ENCODE results near the gene ZC3H18. TPM values are rescaled to one million over a fixed set of nuclear protein-coding genes. Genes with fewer than 3 reads are reported as not detected.

The ZC3H18 gene
- total and polyA plus RNA-seq, 10 of the 15 experiments (the other 5 are each of a cell fraction or from before 2014, with no cell fraction given): 1.0 to 58.3 (median 22.4) TPM

DNA sequence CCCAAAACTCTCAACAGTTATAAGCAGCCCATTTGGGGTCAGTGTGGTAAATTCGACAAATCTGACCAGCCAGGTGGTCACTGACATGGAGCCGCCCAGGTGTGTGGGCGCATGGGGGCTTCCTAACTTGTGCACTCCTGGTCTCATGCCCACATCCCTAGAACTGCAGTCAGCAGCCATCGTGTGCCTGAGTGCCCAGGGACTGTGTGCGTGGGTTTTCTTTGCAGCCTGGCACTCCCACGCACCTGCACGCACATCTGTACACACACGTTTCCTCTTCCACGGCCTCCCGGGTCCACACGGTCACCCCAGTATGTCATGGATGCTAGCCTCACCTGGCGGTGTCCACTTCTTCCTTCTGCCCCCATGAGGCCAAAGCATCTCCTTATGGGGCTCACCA is 38.9 kb upstream of the ZC3H18 start (continued):
- TF ChIP-seq, protein P1, sequence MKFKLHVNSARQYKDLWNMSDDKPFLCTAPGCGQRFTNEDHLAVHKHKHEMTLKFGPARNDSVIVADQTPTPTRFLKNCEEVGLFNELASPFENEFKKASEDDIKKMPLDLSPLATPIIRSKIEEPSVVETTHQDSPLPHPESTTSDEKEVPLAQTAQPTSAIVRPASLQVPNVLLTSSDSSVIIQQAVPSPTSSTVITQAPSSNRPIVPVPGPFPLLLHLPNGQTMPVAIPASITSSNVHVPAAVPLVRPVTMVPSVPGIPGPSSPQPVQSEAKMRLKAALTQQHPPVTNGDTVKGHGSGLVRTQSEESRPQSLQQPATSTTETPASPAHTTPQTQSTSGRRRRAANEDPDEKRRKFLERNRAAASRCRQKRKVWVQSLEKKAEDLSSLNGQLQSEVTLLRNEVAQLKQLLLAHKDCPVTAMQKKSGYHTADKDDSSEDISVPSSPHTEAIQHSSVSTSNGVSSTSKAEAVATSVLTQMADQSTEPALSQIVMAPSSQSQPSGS (IDR thresholded peaks at IDR 0.05; ENCODE audit: low read length): no peak
- no peak for TF ChIP-seq SIX5 (IDR thresholded peaks at IDR 0.05; ENCODE audit: low read depth, low read length, severe bottlenecking)
- TF ChIP-seq, protein P2, sequence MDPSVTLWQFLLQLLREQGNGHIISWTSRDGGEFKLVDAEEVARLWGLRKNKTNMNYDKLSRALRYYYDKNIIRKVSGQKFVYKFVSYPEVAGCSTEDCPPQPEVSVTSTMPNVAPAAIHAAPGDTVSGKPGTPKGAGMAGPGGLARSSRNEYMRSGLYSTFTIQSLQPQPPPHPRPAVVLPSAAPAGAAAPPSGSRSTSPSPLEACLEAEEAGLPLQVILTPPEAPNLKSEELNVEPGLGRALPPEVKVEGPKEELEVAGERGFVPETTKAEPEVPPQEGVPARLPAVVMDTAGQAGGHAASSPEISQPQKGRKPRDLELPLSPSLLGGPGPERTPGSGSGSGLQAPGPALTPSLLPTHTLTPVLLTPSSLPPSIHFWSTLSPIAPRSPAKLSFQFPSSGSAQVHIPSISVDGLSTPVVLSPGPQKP (IDR thresholded peaks at IDR 0.05; ENCODE audit: low read depth, low read length): no peak

DNA sequence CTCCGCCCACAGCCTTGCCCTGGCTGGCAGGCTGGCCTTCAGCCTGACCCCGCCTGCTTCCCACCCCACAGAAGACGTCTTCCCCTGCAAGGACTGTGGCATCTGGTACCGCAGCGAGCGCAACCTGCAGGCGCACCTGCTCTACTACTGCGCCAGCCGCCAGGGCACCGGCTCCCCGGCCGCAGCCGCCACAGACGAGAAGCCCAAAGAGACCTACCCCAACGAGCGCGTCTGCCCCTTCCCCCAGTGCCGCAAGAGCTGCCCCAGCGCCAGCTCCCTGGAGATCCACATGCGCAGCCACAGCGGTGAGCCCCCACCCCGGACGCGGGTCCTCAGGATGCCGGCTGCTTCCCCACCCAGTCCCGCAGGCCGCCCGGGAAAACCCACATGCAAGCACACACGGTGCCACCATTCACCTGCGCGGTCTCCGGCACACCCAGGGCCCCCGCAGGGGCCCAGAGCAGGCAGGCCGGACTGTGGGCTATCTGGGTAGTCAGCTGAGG is 38.2 kb upstream of the ZC3H18 start:
- peaks cover 5% of the 10 kb centered on the region for H3K4me1 ChIP-seq (ENCODE audit: control insufficient read depth, insufficient read depth, low read length)
- no peaks in the 10 kb centered on the region for H4K20me1 ChIP-seq (ENCODE audit: control insufficient read depth, insufficient read depth)
- no peak overlapping the region for H3K4me2 ChIP-seq (ENCODE audit: control insufficient read depth, insufficient read depth)
- no peaks in the 10 kb centered on the region for H3K27me3 ChIP-seq (replicated peaks in 1 of 2; ENCODE audit: control insufficient read depth in 2 of 2, insufficient read depth in 2 of 2, low read length in 1 of 2)
- FAIRE-seq (no peak), DNase-seq (ENCODE audit: low read depth, low spot score) (no peak), ATAC-seq (no peak)
- RAD21 ChIA-PET (ENCODE audit: unreplicated experiment): interaction anchor here (0.7 kb wide), 1 partner anchor 95 kb away, joined by 3 read pairs; no protein-coding TSS in a partner anchor
- in situ Hi-C loops (cut with MboI): loop anchor here (5.0 kb wide), 1 partner anchor 75 kb away; no protein-coding TSS in a partner anchor
- no peak overlapping the region for H3K4me3 ChIP-seq
- H3K27ac ChIP-seq (ENCODE audit: control insufficient read depth, insufficient read depth): no peak overlapping the region
- H3K36me3 ChIP-seq (ENCODE audit: control insufficient read depth in 2 of 2, insufficient read depth in 2 of 2, low read length in 1 of 2): no peaks in the 10 kb centered on the region
- SMC1A ChIA-PET (ENCODE audit: uncharacterized antibody, unreplicated experiment): no interaction called here
- no peak overlapping the region for H3K9ac ChIP-seq (ENCODE audit: control insufficient read depth, insufficient read depth, low read length)
- intact Hi-C loops (cut with micrococcal nuclease; ENCODE audit: unreplicated experiment): no loop called here
- peaks cover 4% of the 10 kb centered on the region; the same call in 1 of the 2 replicates for H3K79me2 ChIP-seq (ENCODE audit: control insufficient read depth, insufficient read depth, low read length)
- CTCF ChIA-PET: no interaction called here
- BruUV-seq (replicated peaks): no TSS peak
- no peak overlapping the region for H2AFZ ChIP-seq (ENCODE audit: control insufficient read depth, low read depth, low read length)
- WGBS (ENCODE audit: insufficient coverage, insufficient replicate concordance, low lambda C conversion rate, missing lambda C conversion rate): 92% methylated on average over 34 of the region's 34 CpGs
- POLR2A ChIA-PET: no interaction called here
- no peaks in the 10 kb centered on the region for H3K9me3 ChIP-seq (replicated peaks; ENCODE audit: control insufficient read depth, insufficient read depth, low read length)
- TF ChIP-seq, protein P3, sequence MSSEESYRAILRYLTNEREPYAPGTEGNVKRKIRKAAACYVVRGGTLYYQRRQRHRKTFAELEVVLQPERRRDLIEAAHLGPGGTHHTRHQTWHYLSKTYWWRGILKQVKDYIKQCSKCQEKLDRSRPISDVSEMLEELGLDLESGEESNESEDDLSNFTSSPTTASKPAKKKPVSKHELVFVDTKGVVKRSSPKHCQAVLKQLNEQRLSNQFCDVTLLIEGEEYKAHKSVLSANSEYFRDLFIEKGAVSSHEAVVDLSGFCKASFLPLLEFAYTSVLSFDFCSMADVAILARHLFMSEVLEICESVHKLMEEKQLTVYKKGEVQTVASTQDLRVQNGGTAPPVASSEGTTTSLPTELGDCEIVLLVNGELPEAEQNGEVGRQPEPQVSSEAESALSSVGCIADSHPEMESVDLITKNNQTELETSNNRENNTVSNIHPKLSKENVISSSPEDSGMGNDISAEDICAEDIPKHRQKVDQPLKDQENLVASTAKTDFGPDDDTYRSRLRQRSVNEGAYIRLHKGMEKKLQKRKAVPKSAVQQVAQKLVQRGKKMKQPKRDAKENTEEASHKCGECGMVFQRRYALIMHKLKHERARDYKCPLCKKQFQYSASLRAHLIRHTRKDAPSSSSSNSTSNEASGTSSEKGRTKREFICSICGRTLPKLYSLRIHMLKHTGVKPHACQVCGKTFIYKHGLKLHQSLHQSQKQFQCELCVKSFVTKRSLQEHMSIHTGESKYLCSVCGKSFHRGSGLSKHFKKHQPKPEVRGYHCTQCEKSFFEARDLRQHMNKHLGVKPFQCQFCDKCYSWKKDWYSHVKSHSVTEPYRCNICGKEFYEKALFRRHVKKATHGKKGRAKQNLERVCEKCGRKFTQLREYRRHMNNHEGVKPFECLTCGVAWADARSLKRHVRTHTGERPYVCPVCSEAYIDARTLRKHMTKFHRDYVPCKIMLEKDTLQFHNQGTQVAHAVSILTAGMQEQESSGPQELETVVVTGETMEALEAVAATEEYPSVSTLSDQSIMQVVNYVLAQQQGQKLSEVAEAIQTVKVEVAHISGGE (CRISPR knock-in tag; IDR thresholded peaks at IDR 0.05): no peak
- TF ChIP-seq ATF7 (IDR thresholded peaks at IDR 0.05; ENCODE audit: low read depth): no peak
- no peak for TF ChIP-seq KLF5 (IDR thresholded peaks at IDR 0.05; ENCODE audit: partially characterized antibody)
- TF ChIP-seq, protein P4, sequence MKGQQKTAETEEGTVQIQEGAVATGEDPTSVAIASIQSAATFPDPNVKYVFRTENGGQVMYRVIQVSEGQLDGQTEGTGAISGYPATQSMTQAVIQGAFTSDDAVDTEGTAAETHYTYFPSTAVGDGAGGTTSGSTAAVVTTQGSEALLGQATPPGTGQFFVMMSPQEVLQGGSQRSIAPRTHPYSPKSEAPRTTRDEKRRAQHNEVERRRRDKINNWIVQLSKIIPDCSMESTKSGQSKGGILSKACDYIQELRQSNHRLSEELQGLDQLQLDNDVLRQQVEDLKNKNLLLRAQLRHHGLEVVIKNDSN (IDR thresholded peaks at IDR 0.05; ENCODE audit: borderline replicate concordance, extremely low read length, insufficient read depth, low read depth, low read length): no peak
- TF ChIP-seq, protein P5, sequence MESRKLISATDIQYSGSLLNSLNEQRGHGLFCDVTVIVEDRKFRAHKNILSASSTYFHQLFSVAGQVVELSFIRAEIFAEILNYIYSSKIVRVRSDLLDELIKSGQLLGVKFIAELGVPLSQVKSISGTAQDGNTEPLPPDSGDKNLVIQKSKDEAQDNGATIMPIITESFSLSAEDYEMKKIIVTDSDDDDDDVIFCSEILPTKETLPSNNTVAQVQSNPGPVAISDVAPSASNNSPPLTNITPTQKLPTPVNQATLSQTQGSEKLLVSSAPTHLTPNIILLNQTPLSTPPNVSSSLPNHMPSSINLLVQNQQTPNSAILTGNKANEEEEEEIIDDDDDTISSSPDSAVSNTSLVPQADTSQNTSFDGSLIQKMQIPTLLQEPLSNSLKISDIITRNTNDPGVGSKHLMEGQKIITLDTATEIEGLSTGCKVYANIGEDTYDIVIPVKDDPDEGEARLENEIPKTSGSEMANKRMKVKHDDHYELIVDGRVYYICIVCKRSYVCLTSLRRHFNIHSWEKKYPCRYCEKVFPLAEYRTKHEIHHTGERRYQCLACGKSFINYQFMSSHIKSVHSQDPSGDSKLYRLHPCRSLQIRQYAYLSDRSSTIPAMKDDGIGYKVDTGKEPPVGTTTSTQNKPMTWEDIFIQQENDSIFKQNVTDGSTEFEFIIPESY (IDR thresholded peaks at IDR 0.05): no peak
- no peak for TF ChIP-seq LARP7 (IDR thresholded peaks at IDR 0.05)
- no peak for TF ChIP-seq NFYA (IDR thresholded peaks at IDR 0.05; ENCODE audit: borderline replicate concordance, low read depth, low read length)
- no peak for TF ChIP-seq EZH2 (IDR thresholded peaks at IDR 0.05; ENCODE audit: borderline replicate concordance, control insufficient read depth, low read depth, low read length)
- TF ChIP-seq BMI1 (IDR thresholded peaks at IDR 0.05; ENCODE audit: borderline replicate concordance): no peak

Data from GM12878 (cell line).